Panc1 (cell line): ENCODE results near the gene PCDH1. TPM values are rescaled to one million over a fixed set of nuclear protein-coding genes. Genes with fewer than 3 reads are reported as not detected.

Experiments
- ATAC-seq: fragments of 200-7000 bp; cut with Tn5 transposase; 2 replicates; pipeline ENCODE4 v1.9.1; 2020; ENCODE audit warnings: mild to moderate bottlenecking, moderate library complexity
- Bru-seq: library from RNA; stranded (reverse); fragments of 400-500 nt; gene quantifications from one replicate; lab custom pipeline; 2021; lab: Mats Ljungman, UMichigan
- BruChase-seq, 2 experiments: library from RNA; stranded (reverse); fragments of 400-500 nt; gene quantifications; one replicate each; lab custom pipeline; 2021; lab: Mats Ljungman, UMichigan
- BruUV-seq: library from RNA; stranded (reverse); fragments of 400-500 nt; replicated peaks from 2 replicates; lab custom pipeline; 2021; lab: Mats Ljungman, UMichigan
- CTCF ChIA-PET: fragments of 300-600 bp; sonication (Branson Sonifier 250); formaldehyde crosslinking; loops from one replicate; lab custom pipeline; 2022; ENCODE audit warnings: antibody characterized with exemption; lab: Charles Lee
- POLR2A ChIA-PET: fragments of 300-600 bp; sonication (Branson Sonifier 250); formaldehyde crosslinking; loops from one replicate; lab custom pipeline; 2022; ENCODE audit warnings: antibody characterized with exemption; lab: Charles Lee
- DNase-seq: peaks from one replicate; pipeline ENCODE4 v3.0.0-alpha.2; 2010; ENCODE audit warnings: low read depth, low spot score
- H3K27ac ChIP-seq: 2 replicates; pipeline ENCODE4 v1.5.1; 2011; ENCODE audit warnings: mild to moderate bottlenecking, low read length, inconsistent platforms
- H3K27me3 ChIP-seq: fragments of 200-500 bp; sonication (Bioruptor generic); 2 replicates; pipeline ENCODE4 v1.6.0; 2014; ENCODE audit warnings: low read length, inconsistent platforms; ENCODE audit not compliant: control insufficient read depth, insufficient read depth
- H3K36me3 ChIP-seq: fragments of 200-500 bp; sonication (Bioruptor generic); 2 replicates; pipeline ENCODE4 v1.5.1; 2014; ENCODE audit warnings: inconsistent platforms, mild to moderate bottlenecking, low read length, moderate library complexity; ENCODE audit not compliant: control insufficient read depth, insufficient read depth
- H3K4me1 ChIP-seq: 2 replicates; pipeline ENCODE4 v1.5.1; 2011; ENCODE audit warnings: inconsistent platforms, mild to moderate bottlenecking, low read length, moderate library complexity; ENCODE audit not compliant: control insufficient read depth, insufficient read depth
- H3K4me3 ChIP-seq, 2 experiments: 2 replicates each; pipeline ENCODE4 v1.5.1; 2011 to 2012; ENCODE audit warnings: low read depth in 2 of 2, low read length in 2 of 2, mild to moderate bottlenecking in 2 of 2, inconsistent platforms in 1 of 2, moderate library complexity in 1 of 2
- H3K9me3 ChIP-seq: fragments of 200-500 bp; sonication (Bioruptor generic); 2 replicates; pipeline ENCODE4 v1.5.1; 2014; ENCODE audit warnings: low read depth, mild to moderate bottlenecking, inconsistent platforms, low read length, moderate library complexity; ENCODE audit not compliant: control insufficient read depth, insufficient read depth
- POLR2AphosphoS5 ChIP-seq: IDR thresholded peaks from 2 replicates; pipeline ENCODE4 v1.6.1; 2012; ENCODE audit warnings: mild to moderate bottlenecking, low read depth, low read length, moderate library complexity
- SIN3A ChIP-seq: IDR thresholded peaks from 2 replicates; pipeline ENCODE4 v1.6.1; 2012; ENCODE audit warnings: low read depth, mild to moderate bottlenecking, low read length, moderate library complexity, borderline replicate concordance; ENCODE audit not compliant: insufficient read depth
- TCF7L2 ChIP-seq: IDR thresholded peaks from 2 replicates; pipeline ENCODE4 v1.6.1; 2011; ENCODE audit warnings: mild to moderate bottlenecking, low read depth, low read length, inconsistent platforms
- in situ Hi-C: cut with HindIII; loops from 2 replicates; pipeline ENCODE4 v1.10.0; 2016; ENCODE audit warnings: low sequenced_read_pairs, low pct_unique_long_range_greater_than_20kb
- intact Hi-C: fragments of 100-400 bp; cut with micrococcal nuclease; formaldehyde crosslinking; loops from one replicate; pipeline ENCODE4 v1.10.0; 2022; ENCODE audit not compliant: unreplicated experiment
- long read RNA-seq: library from polyadenylated mRNA; unstranded; transcript quantifications from one replicate; pipeline ENCODE4 v2.0.0, GENCODE V29; 2021; ENCODE audit not compliant: unreplicated experiment
- polyA plus RNA-seq: library from polyadenylated mRNA; unstranded; fragments of >200 nt; gene quantifications from one replicate; pipeline ENCODE4 v1.2.1, GENCODE V29; 2012; ENCODE audit warnings: missing spikeins; ENCODE audit not compliant: insufficient read length
- total RNA-seq: library from RNA; stranded (reverse); gene quantifications from one replicate; pipeline ENCODE4 v1.2.1, GENCODE V29; 2021; ENCODE audit not compliant: unreplicated experiment
- TF ChIP-seq, protein P1 (sequence below), 2 experiments: IDR thresholded peaks; 2 replicates each; pipeline ENCODE4 v1.6.1; 2011 to 2012; ENCODE audit warnings: low read depth in 2 of 2, control low read depth in 1 of 2, low read length in 1 of 2, mild to moderate bottlenecking in 1 of 2, moderate library complexity in 1 of 2; ENCODE audit not compliant: insufficient read depth in 1 of 2
- TF ChIP-seq, protein P2 (sequence below): fragments of 450-650 bp; IDR thresholded peaks from 2 replicates; pipeline ENCODE4 v1.5.1; 2017; ENCODE audit warnings: mild to moderate bottlenecking

PCDH1 gene
- total RNA-seq (9.0 TPM), Bru-seq, nascent RNA (percentile 37 among the genes with signal in this experiment), BruChase-seq, experiment 1, labeled RNA remaining after a 2-hour chase (percentile 39 among the genes with signal in this experiment), BruChase-seq, experiment 2, labeled RNA remaining after a 6-hour chase (percentile 45 among the genes with signal in this experiment)
- polyA plus RNA-seq, result 3.9 TPM
- long read RNA-seq, partial matches to known transcripts, result 4 of 11 reads
- long read RNA-seq, other reads (novel, unspliced or antisense), result 4 of 11 reads

DNA sequence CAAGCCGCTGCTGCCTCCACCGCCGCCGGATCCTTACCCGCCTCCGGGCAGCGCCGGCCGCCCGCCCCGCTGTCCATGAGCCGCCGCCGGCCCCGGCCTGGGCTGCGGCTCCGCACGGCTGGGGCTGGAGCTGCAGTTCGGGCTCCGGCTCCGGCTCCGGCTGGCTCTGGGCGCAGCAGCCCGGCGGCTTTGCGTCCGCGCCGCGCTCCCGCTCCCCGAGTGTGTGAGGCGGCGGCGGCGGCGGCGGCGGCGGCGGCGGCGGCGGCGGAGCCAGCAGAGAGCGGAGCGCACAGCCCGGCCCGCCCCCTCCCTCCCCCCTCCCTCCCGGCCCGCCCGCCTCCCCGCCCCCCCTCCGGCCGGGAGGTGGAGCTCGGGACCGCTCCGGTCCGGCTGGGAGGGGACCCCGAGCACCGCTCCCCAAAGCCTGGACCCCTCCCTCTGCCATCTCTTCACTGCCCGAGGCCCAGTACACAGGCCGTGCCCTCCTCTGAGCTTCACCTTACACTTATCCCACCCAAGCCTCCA is at the start of gene PCDH1:
Gene PCDH1 (minus strand): TSS at position 225 of the 525 bp plus-strand sequence. CDS start 148 bp downstream, at position 77.
- Histone ChIP-seq H3K27me3 (peaks cover 7% of the 10 kb centered on the region), H3K36me3 (no peaks in the 10 kb centered on the region; the same call in 1 of the 2 replicates), H3K9me3 (no peaks in the 10 kb centered on the region), H3K4me3 (peak within 1 kb of the TSS; percentile 45 to 75), H3K27ac (no peak within 1 kb of the TSS), H3K4me1 (peaks cover 14% of the 10 kb centered on the region)
- TF ChIP-seq TCF7L2 (no peak), SIN3A (no peak), POLR2AphosphoS5 (no peak)
- TF ChIP-seq, protein P1, sequence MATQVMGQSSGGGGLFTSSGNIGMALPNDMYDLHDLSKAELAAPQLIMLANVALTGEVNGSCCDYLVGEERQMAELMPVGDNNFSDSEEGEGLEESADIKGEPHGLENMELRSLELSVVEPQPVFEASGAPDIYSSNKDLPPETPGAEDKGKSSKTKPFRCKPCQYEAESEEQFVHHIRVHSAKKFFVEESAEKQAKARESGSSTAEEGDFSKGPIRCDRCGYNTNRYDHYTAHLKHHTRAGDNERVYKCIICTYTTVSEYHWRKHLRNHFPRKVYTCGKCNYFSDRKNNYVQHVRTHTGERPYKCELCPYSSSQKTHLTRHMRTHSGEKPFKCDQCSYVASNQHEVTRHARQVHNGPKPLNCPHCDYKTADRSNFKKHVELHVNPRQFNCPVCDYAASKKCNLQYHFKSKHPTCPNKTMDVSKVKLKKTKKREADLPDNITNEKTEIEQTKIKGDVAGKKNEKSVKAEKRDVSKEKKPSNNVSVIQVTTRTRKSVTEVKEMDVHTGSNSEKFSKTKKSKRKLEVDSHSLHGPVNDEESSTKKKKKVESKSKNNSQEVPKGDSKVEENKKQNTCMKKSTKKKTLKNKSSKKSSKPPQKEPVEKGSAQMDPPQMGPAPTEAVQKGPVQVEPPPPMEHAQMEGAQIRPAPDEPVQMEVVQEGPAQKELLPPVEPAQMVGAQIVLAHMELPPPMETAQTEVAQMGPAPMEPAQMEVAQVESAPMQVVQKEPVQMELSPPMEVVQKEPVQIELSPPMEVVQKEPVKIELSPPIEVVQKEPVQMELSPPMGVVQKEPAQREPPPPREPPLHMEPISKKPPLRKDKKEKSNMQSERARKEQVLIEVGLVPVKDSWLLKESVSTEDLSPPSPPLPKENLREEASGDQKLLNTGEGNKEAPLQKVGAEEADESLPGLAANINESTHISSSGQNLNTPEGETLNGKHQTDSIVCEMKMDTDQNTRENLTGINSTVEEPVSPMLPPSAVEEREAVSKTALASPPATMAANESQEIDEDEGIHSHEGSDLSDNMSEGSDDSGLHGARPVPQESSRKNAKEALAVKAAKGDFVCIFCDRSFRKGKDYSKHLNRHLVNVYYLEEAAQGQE (IDR thresholded peaks at IDR 0.05; ENCODE audit: insufficient read depth in 1 of 2, low read depth in 2 of 2, low read length in 1 of 2), result no peak
- TF ChIP-seq, protein P2, sequence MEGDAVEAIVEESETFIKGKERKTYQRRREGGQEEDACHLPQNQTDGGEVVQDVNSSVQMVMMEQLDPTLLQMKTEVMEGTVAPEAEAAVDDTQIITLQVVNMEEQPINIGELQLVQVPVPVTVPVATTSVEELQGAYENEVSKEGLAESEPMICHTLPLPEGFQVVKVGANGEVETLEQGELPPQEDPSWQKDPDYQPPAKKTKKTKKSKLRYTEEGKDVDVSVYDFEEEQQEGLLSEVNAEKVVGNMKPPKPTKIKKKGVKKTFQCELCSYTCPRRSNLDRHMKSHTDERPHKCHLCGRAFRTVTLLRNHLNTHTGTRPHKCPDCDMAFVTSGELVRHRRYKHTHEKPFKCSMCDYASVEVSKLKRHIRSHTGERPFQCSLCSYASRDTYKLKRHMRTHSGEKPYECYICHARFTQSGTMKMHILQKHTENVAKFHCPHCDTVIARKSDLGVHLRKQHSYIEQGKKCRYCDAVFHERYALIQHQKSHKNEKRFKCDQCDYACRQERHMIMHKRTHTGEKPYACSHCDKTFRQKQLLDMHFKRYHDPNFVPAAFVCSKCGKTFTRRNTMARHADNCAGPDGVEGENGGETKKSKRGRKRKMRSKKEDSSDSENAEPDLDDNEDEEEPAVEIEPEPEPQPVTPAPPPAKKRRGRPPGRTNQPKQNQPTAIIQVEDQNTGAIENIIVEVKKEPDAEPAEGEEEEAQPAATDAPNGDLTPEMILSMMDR, result no peak
- no peak for DNase-seq
- ATAC-seq, result peak; percentile 67
- ChIA-PET CTCF (interaction anchor here (0.5 to 2.3 kb wide), 10 partner anchors 52 to 206 kb away, joined by 3 to 19 read pairs (median 6); no protein-coding TSS in a partner anchor), POLR2A (interaction anchor here (0.8 kb wide), 1 partner anchor 175 kb away, joined by 3 read pairs; no protein-coding TSS in a partner anchor)
- intact Hi-C loops, result loop anchor here (2.0 kb wide), 2 partner anchors 175 to 185 kb away; no protein-coding TSS in a partner anchor
- BruUV-seq, result no TSS peak
- in situ Hi-C loops, result no loop called here

DNA sequence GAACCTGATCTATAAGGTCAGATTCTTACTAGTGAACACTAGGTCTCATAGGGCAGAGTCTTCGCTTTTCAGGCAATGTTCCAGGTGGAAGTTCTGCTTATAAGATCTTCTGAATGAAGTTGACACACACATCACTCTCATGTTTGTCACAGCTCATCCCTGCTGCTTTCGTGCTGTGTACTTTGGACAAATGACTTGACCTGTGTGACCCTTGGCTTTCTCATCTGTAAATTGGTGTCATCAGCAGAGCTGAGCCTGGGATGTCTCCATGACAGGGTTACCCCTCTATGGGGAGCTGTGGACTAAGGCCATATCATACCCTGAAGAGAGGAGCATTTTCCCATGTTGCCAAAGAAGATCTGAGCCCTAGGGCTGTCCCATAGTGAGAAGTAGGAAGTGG is 48.2 kb upstream of the PCDH1 start:
- H3K9me3 ChIP-seq, result no peaks in the 10 kb centered on the region
- ATAC-seq (no peak), DNase-seq (no peak)
- TSS peak; percentile 32 for BruUV-seq
- peaks cover 11% of the 10 kb centered on the region for H3K36me3 ChIP-seq
- H3K4me1 ChIP-seq, result peaks cover 3% of the 10 kb centered on the region; the same call in 1 of the 2 replicates
- no peaks in the 10 kb centered on the region for H3K27me3 ChIP-seq
- POLR2A ChIA-PET, result no interaction called here
- CTCF ChIA-PET, result no interaction called here
- no peak overlapping the region for H3K27ac ChIP-seq
- TF ChIP-seq TCF7L2 (no peak), POLR2AphosphoS5 (no peak), SIN3A (no peak)
- TF ChIP-seq, protein P2, result no peak
- TF ChIP-seq, protein P1 (IDR thresholded peaks at IDR 0.05; ENCODE audit: insufficient read depth in 1 of 2, low read depth in 2 of 2, low read length in 1 of 2), result no peak
- in situ Hi-C loops, result no loop called here
- no peak overlapping the region for H3K4me3 ChIP-seq
- intact Hi-C loops, result no loop called here
